Diencephalon (tissue), 1 donor: ENCODE results near the gene C1D. TPM values are rescaled to one million over a fixed set of nuclear protein-coding genes. Genes with fewer than 3 reads are reported as not detected.

Experiments used
- total RNA-seq: library from RNA; depleted of rRNA; stranded (reverse); fragments of >200 nt; gene quantifications from one replicate; pipeline ENCODE4 v1.2.3, GENCODE V29; 2014

The C1D gene
- total RNA-seq: 32.5 TPM

GRCh38 chr2:68062680-68063387 is at the start of gene C1D:
TSS of gene C1D (minus strand) at chr2:68063004. CDS start at chr2:68047310, 15,694 bp downstream.

Other genes with a start within 250 kb of the C1D start
- 13.4 TPM for gene PNO1, start 94.9 kb upstream of the C1D start, total RNA-seq
- 102 TPM for gene PPP3R1, start 189.5 kb upstream of the C1D start, total RNA-seq